Measurements from ENCODE around the gene PTGES. TPM values are rescaled to one million over a fixed set of nuclear protein-coding genes. Genes with fewer than 3 reads are reported as not detected.

The PTGES gene
- total and polyA plus RNA-seq, 10 of the 15 experiments (the other 5 are each of a cell fraction or from before 2014, with no cell fraction given): 0.57 TPM; not detected in 9

DNA sequence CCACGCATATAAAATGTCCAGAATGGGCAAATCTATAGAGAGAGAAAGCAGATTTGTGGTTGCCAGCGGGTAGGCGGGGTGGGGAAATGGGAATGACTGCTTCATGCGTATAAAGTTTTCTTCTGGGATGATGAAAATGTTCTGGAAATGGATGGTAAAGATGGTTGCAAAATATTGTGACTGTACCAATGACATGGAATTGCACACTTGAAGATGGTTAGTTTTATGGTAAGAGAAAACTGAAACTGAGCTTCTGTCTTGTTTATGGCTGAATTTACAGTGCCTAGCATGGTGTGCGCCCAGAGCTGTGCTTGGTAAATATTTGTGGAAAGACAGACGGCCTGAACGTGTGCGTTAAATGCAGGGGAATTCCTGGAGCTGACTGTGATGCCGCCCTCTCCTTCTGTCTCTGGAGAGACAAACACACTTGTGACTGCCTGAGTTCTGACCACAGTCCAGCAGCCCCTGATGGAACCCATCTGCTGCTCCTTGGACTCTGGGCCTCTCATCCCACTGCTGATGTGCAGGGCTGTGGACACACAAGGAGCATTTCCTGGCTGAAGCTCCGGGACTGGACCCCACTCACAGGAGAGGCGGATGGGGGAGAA, 8.6 kb upstream of the PTGES start:
- POLR2A ChIA-PET: no interaction called here
- Histone ChIP-seq H4K20me1 (ENCODE audit: control insufficient read depth, insufficient read depth) (no peaks in the 10 kb centered on the region), H3K9ac (ENCODE audit: control insufficient read depth, insufficient read depth, low read length) (no peak overlapping the region), H3K36me3 (ENCODE audit: control insufficient read depth in 2 of 2, insufficient read depth in 2 of 2, low read length in 1 of 2) (no peaks in the 10 kb centered on the region), H3K27ac (ENCODE audit: control insufficient read depth, insufficient read depth) (no peak overlapping the region), H3K27me3 (replicated peaks in 1 of 2; ENCODE audit: control insufficient read depth in 2 of 2, insufficient read depth in 2 of 2, low read length in 1 of 2) (no peaks in the 10 kb centered on the region), H3K9me3 (replicated peaks; ENCODE audit: control insufficient read depth, insufficient read depth, low read length) (no peaks in the 10 kb centered on the region), H3K4me3 (no peak overlapping the region), H3K4me1 (ENCODE audit: control insufficient read depth, insufficient read depth, low read length) (peaks cover 5% of the 10 kb centered on the region; the same call in 1 of the 2 replicates), H3K79me2 (ENCODE audit: control insufficient read depth, insufficient read depth, low read length) (no peaks in the 10 kb centered on the region), H3K4me2 (ENCODE audit: control insufficient read depth, insufficient read depth) (no peak overlapping the region), H2AFZ (ENCODE audit: control insufficient read depth, low read depth, low read length) (no peak overlapping the region)
- CTCF ChIA-PET: interaction anchor here (0.6 to 0.7 kb wide), 2 partner anchors 15 to 29 kb away, joined by 3 to 4 read pairs; no protein-coding TSS in a partner anchor
- no peak for FAIRE-seq
- 38% methylated on average over 11 of the region's 11 CpGs for WGBS (ENCODE audit: insufficient coverage, insufficient replicate concordance, low lambda C conversion rate, missing lambda C conversion rate)
- in situ Hi-C loops (cut with MboI) (no loop called here), intact Hi-C loops (cut with micrococcal nuclease; ENCODE audit: unreplicated experiment) (no loop called here)
- TF ChIP-seq, protein P1, sequence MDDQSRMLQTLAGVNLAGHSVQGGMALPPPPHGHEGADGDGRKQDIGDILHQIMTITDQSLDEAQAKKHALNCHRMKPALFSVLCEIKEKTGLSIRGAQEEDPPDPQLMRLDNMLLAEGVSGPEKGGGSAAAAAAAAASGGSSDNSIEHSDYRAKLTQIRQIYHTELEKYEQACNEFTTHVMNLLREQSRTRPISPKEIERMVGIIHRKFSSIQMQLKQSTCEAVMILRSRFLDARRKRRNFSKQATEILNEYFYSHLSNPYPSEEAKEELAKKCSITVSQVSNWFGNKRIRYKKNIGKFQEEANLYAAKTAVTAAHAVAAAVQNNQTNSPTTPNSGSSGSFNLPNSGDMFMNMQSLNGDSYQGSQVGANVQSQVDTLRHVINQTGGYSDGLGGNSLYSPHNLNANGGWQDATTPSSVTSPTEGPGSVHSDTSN (IDR thresholded peaks at IDR 0.05; ENCODE audit: insufficient replicate concordance, low read depth, low read length): no peak
- no peak for TF ChIP-seq TCF12 (IDR thresholded peaks at IDR 0.05; ENCODE audit: low read depth, low read length)
- TF ChIP-seq SMC3 (IDR thresholded peaks at IDR 0.05; ENCODE audit: borderline replicate concordance, low read length): no peak
- TF ChIP-seq, protein P2, sequence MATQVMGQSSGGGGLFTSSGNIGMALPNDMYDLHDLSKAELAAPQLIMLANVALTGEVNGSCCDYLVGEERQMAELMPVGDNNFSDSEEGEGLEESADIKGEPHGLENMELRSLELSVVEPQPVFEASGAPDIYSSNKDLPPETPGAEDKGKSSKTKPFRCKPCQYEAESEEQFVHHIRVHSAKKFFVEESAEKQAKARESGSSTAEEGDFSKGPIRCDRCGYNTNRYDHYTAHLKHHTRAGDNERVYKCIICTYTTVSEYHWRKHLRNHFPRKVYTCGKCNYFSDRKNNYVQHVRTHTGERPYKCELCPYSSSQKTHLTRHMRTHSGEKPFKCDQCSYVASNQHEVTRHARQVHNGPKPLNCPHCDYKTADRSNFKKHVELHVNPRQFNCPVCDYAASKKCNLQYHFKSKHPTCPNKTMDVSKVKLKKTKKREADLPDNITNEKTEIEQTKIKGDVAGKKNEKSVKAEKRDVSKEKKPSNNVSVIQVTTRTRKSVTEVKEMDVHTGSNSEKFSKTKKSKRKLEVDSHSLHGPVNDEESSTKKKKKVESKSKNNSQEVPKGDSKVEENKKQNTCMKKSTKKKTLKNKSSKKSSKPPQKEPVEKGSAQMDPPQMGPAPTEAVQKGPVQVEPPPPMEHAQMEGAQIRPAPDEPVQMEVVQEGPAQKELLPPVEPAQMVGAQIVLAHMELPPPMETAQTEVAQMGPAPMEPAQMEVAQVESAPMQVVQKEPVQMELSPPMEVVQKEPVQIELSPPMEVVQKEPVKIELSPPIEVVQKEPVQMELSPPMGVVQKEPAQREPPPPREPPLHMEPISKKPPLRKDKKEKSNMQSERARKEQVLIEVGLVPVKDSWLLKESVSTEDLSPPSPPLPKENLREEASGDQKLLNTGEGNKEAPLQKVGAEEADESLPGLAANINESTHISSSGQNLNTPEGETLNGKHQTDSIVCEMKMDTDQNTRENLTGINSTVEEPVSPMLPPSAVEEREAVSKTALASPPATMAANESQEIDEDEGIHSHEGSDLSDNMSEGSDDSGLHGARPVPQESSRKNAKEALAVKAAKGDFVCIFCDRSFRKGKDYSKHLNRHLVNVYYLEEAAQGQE (IDR thresholded peaks at IDR 0.05; ENCODE audit: low read depth, low read length): no peak
- no peak for TF ChIP-seq BACH1 (IDR thresholded peaks at IDR 0.05; ENCODE audit: borderline replicate concordance)
- TF ChIP-seq CEBPZ (IDR thresholded peaks at IDR 0.05; ENCODE audit: low read depth, low read length): no peak
- no peak for TF ChIP-seq RB1 (IDR thresholded peaks at IDR 0.05; ENCODE audit: borderline replicate concordance)
- TF ChIP-seq KAT2A (conservative IDR thresholded peaks at IDR 0.05; ENCODE audit: control insufficient read depth, low read depth, low read length): no peak
- TF ChIP-seq STAT1 (conservative IDR thresholded peaks at IDR 0.05): no peak
- TF ChIP-seq RAD51 (IDR thresholded peaks at IDR 0.05): no peak
- TF ChIP-seq POLR2A (IDR thresholded peaks at IDR 0.05; ENCODE audit: low read depth, low read length): no peak
- TF ChIP-seq E2F4 (IDR thresholded peaks at IDR 0.05; ENCODE audit: low read depth, low read length): no peak
- no peak for TF ChIP-seq POU2F2 (IDR thresholded peaks at IDR 0.05; ENCODE audit: borderline replicate concordance, low read depth, low read length)
- no peak for TF ChIP-seq ZSCAN29 (IDR thresholded peaks at IDR 0.05)
- BruUV-seq (replicated peaks): no TSS peak
- SMC1A ChIA-PET (ENCODE audit: uncharacterized antibody, unreplicated experiment): interaction anchor here (0.6 kb wide), 1 partner anchor 19 kb away, joined by 3 read pairs; no protein-coding TSS in a partner anchor
- RAD21 ChIA-PET (ENCODE audit: unreplicated experiment): no interaction called here
- no peak for ATAC-seq
- no peak for DNase-seq (ENCODE audit: low read depth, low spot score)

Measured in GM12878 (cell line).